T-cell (primary cell): Measurements from ENCODE around the gene ZNF627. TPM values are rescaled to one million over a fixed set of nuclear protein-coding genes. Genes with fewer than 3 reads are reported as not detected.
"Not testable (repeated sequence)": the region's sequence is repeated elsewhere in the genome, so short reads cannot be mapped to it uniquely, and the experiment has no call there.

Source experiments
- ATAC-seq, 4 experiments: fragments of 200-7000 bp in 3 of 4; fragments of 150-1000 bp in 1 of 4; cut with Tn5 transposase; replicated peaks in 1 of 4; 1 replicate in 3 of 4; 2 replicates in 1 of 4; pipeline ENCODE4 v1.10.0; 2021; ENCODE audit warnings: moderate library complexity in 3 of 4, mild to moderate bottlenecking in 2 of 4, moderate number of reproducible peaks in 1 of 4
- CTCF ChIA-PET, 2 donors: fragments of 300-600 bp; sonication (Branson Sonifier 250); formaldehyde crosslinking; loops; one replicate each; lab custom pipeline; 2022; ENCODE audit warnings: antibody characterized with exemption in 2 of 2; lab: Charles Lee
- POLR2A ChIA-PET, 2 donors: fragments of 300-600 bp; sonication (Branson Sonifier 250); formaldehyde crosslinking; loops; one replicate each; lab custom pipeline; 2022; ENCODE audit warnings: antibody characterized with exemption in 2 of 2; lab: Charles Lee
- DNase-seq, 35 experiments: peaks; one replicate each; pipeline versions ENCODE4 v3.0.0 to v3.0.0-alpha.2; 2013 to 2023
- H3K27ac ChIP-seq: one replicate; pipeline ENCODE4 v1.5.1; 2013; ENCODE audit warnings: low read length
- H3K27me3 ChIP-seq, 2 experiments: replicated peaks in 1 of 2; 1 replicate in 1 of 2; 2 replicates in 1 of 2; pipeline versions ENCODE4 v1.6.1 to v1.7.0; 2013; ENCODE audit warnings: low read length in 1 of 2, mixed read lengths in 1 of 2; ENCODE audit not compliant: control insufficient read depth in 2 of 2, insufficient read depth in 2 of 2; ENCODE audit errors: extremely low read depth in 1 of 2
- H3K36me3 ChIP-seq, 2 donors: 1 replicate in 1 of 2; 2 replicates in 1 of 2; pipeline versions ENCODE4 v1.6.1 to v1.7.0; 2013; ENCODE audit warnings: low read length in 1 of 2; ENCODE audit not compliant: control insufficient read depth in 2 of 2, insufficient read depth in 1 of 2; ENCODE audit errors: extremely low read depth in 1 of 2
- H3K4me1 ChIP-seq, 2 experiments: 1 replicate in 1 of 2; 2 replicates in 1 of 2; pipeline versions ENCODE4 v1.6.1 to v1.7.0; 2013; ENCODE audit warnings: low read length in 2 of 2, mixed read lengths in 1 of 2; ENCODE audit not compliant: insufficient read depth in 2 of 2, control insufficient read depth in 1 of 2; ENCODE audit errors: extremely low read depth in 1 of 2
- H3K4me3 ChIP-seq, 2 donors: 1 replicate in 1 of 2; 2 replicates in 1 of 2; pipeline versions ENCODE4 v1.5.1 to v1.7.0; 2013; ENCODE audit warnings: mild to moderate bottlenecking in 2 of 2, low read length in 1 of 2, moderate library complexity in 1 of 2; ENCODE audit not compliant: control insufficient read depth in 1 of 2; ENCODE audit errors: extremely low read depth in 1 of 2
- H3K9me3 ChIP-seq: 2 replicates; pipeline ENCODE4 v1.7.0; 2013
- H3K27ac Mint-ChIP-seq, 2 donors: one replicate each; pipeline ENCODE4 v1.8.0; 2020 to 2021; ENCODE audit warnings: mild to moderate bottlenecking in 2 of 2, mixed read lengths in 2 of 2
- H3K27me3 Mint-ChIP-seq, 2 donors: one replicate each; pipeline ENCODE4 v1.8.0; 2021 to 2022; ENCODE audit warnings: mixed read lengths in 2 of 2
- H3K36me3 Mint-ChIP-seq: one replicate; pipeline ENCODE4 v1.8.0; 2021; ENCODE audit warnings: mixed read lengths
- H3K4me1 Mint-ChIP-seq, 3 donors: one replicate each; pipeline ENCODE4 v1.8.0; 2020 to 2022; ENCODE audit warnings: mixed read lengths in 3 of 3, mild to moderate bottlenecking in 1 of 3
- H3K4me3 Mint-ChIP-seq, 3 donors: one replicate each; pipeline ENCODE4 v1.8.0; 2020 to 2022; ENCODE audit warnings: mild to moderate bottlenecking in 3 of 3, mixed read lengths in 3 of 3, moderate library complexity in 3 of 3
- H3K9me3 Mint-ChIP-seq, 3 donors: one replicate each; pipeline ENCODE4 v1.8.0; 2020 to 2022; ENCODE audit warnings: mixed read lengths in 3 of 3
- WGBS: methylation state at CpG from one replicate; pipeline ENCODE4 v1.1.5; 2013; ENCODE audit warnings: missing lambda C conversion rate; ENCODE audit not compliant: insufficient coverage; 5-methylcytosine and 5-hydroxymethylcytosine counted together
- total RNA-seq, 35 experiments: library from RNA in 6 of 35; stranded (reverse) in 6 of 35; fragments of 120-200 nt in 1 of 35; gene quantifications; one replicate each; pipeline versions ENCODE4 v1.2.1 to v1.2.4 and lab custom pipeline; 2013 to 2026

Gene ZNF627
- total RNA-seq, 5 donors from 2014 or later (not counting 1 experiment from before 2014, with no cell fraction given), result 5.6 to 11.9 (median 10.6) TPM

GRCh38 chr19:11606484-11606883 is 9.2 kb downstream of the ZNF627 start:
- Histone ChIP-seq H3K27me3 (no peaks in the 10 kb centered on the region), H3K4me3 (no peak overlapping the region), H3K9me3 (no peaks in the 10 kb centered on the region), H3K4me1 (no peaks in the 10 kb centered on the region), H3K36me3 (peaks cover 4 to 9% of the 10 kb centered on the region in 2 donors), H3K27ac (no peak overlapping the region)
- ATAC-seq (no peak), DNase-seq (no peak)
- Mint-ChIP-seq H3K27ac (no peak overlapping the region), H3K36me3 (peaks cover 55% of the 10 kb centered on the region), H3K4me1 (peaks cover 5 to 11% (median 6%) of the 10 kb centered on the region in 3 donors), H3K9me3 (peaks cover 0 to 16% (median 13%) of the 10 kb centered on the region in 3 donors), H3K27me3 (no peaks in the 10 kb centered on the region), H3K4me3 (no peak overlapping the region)
- WGBS, result 98% methylated on average over 7 of the region's 8 CpGs
- ChIA-PET CTCF (no interaction called here), POLR2A (no interaction called here)

GRCh38 chr19:11611730-11612129 is 14.4 kb downstream of the ZNF627 start:
- Mint-ChIP-seq H3K9me3 (peaks cover 0 to 9% (median 8%) of the 10 kb centered on the region in 3 donors), H3K36me3 (peaks cover 35% of the 10 kb centered on the region), H3K4me3 (no peak overlapping the region), H3K4me1 (peaks cover 5 to 7% (median 6%) of the 10 kb centered on the region in 3 donors), H3K27ac (no peak overlapping the region), H3K27me3 (no peaks in the 10 kb centered on the region)
- H3K27ac ChIP-seq, result no peak overlapping the region
- H3K36me3 ChIP-seq, result peaks cover 0 to 14% of the 10 kb centered on the region in 2 donors
- POLR2A ChIA-PET, result no interaction called here
- CTCF ChIA-PET, result no interaction called here
- H3K27me3 ChIP-seq, result no peaks in the 10 kb centered on the region
- H3K4me3 ChIP-seq, result no peak overlapping the region
- 100% methylated on average over 1 of the region's 1 CpG for WGBS
- no peaks in the 10 kb centered on the region for H3K4me1 ChIP-seq
- ATAC-seq, result no peak
- peaks cover 2% of the 10 kb centered on the region for H3K9me3 ChIP-seq
- no peak for DNase-seq

- no peak overlapping the region for H3K27ac Mint-ChIP-seq
- ChIA-PET POLR2A (interaction anchor here in 1 of 2 donors (0.6 kb wide), 1 partner anchor 841 kb away, joined by 6 read pairs; no protein-coding TSS in a partner anchor), CTCF (no interaction called here)
- Histone ChIP-seq H3K36me3 (peaks cover 0 to 25% of the 10 kb centered on the region in 2 donors), H3K9me3 (peaks cover 11% of the 10 kb centered on the region), H3K4me1 (no peaks in the 10 kb centered on the region), H3K27me3 (no peaks in the 10 kb centered on the region), H3K4me3 (no peak overlapping the region), H3K27ac (no peak overlapping the region)
- H3K9me3 Mint-ChIP-seq, result peaks cover 0 to 15% (median 9%) of the 10 kb centered on the region in 3 donors
- ATAC-seq (no peak), DNase-seq (no peak)
- peaks cover 36% of the 10 kb centered on the region for H3K36me3 Mint-ChIP-seq
- no peaks in the 10 kb centered on the region for H3K27me3 Mint-ChIP-seq
- H3K4me3 Mint-ChIP-seq, result no peak overlapping the region
- H3K4me1 Mint-ChIP-seq, result peaks cover 5 to 7% (median 6%) of the 10 kb centered on the region in 3 donors
- WGBS, result 100% methylated on average over 2 of the region's 5 CpGs
Measured at GRCh38 chr19:11612816-11613511, 15.7 kb downstream of the ZNF627 start.

- ChIA-PET POLR2A (no interaction called here), CTCF (no interaction called here)
- Mint-ChIP-seq H3K9me3 (peaks cover 0 to 31% (median 16%) of the 10 kb centered on the region in 3 donors), H3K27ac (no peak overlapping the region), H3K4me1 (peaks cover 5 to 6% (median 5%) of the 10 kb centered on the region in 3 donors), H3K36me3 (peaks cover 69% of the 10 kb centered on the region), H3K27me3 (no peaks in the 10 kb centered on the region), H3K4me3 (no peak overlapping the region)
- no peak for ATAC-seq
- no peak overlapping the region for H3K4me3 ChIP-seq
- H3K9me3 ChIP-seq, result peaks cover 14% of the 10 kb centered on the region
- no peaks in the 10 kb centered on the region for H3K27me3 ChIP-seq
- H3K36me3 ChIP-seq, result peaks cover 0 to 31% of the 10 kb centered on the region in 2 donors
- no peak overlapping the region for H3K27ac ChIP-seq
- 100% methylated on average over 11 of the region's 19 CpGs for WGBS
- no peak for DNase-seq
- no peaks in the 10 kb centered on the region for H3K4me1 ChIP-seq
Measured at GRCh38 chr19:11617180-11618062, 20.1 kb downstream of the ZNF627 start.

- Histone ChIP-seq H3K9me3 (peaks cover 14% of the 10 kb centered on the region), H3K4me1 (peaks cover 5 to 7% of the 10 kb centered on the region in 2 experiments), H3K27me3 (peaks cover 0 to 5% of the 10 kb centered on the region in 2 experiments), H3K4me3 (no peak overlapping the region), H3K36me3 (peaks cover 0 to 24% of the 10 kb centered on the region in 2 donors), H3K27ac (no peak overlapping the region)
- Mint-ChIP-seq H3K4me1 (peaks cover 12 to 15% (median 14%) of the 10 kb centered on the region in 3 donors), H3K4me3 (no peak overlapping the region), H3K36me3 (peaks cover 59% of the 10 kb centered on the region), H3K27me3 (peaks cover 3 to 4% of the 10 kb centered on the region in 2 donors), H3K27ac (no peak overlapping the region), H3K9me3 (peaks cover 0 to 31% (median 16%) of the 10 kb centered on the region in 3 donors)
- POLR2A ChIA-PET, result no interaction called here
- no peak for ATAC-seq
- DNase-seq, result no peak
- 100% methylated on average over 1 of the region's 4 CpGs for WGBS
- CTCF ChIA-PET, result no interaction called here
Measured at GRCh38 chr19:11620553-11620952, 23.3 kb downstream of the ZNF627 start.

- H3K27me3 ChIP-seq, H3K9me3 ChIP-seq, H3K27ac ChIP-seq, H3K27ac Mint-ChIP-seq, H3K27me3 Mint-ChIP-seq, H3K4me1 ChIP-seq, CTCF ChIA-PET, H3K4me3 Mint-ChIP-seq, H3K4me3 ChIP-seq, POLR2A ChIA-PET, ATAC-seq, DNase-seq: not testable (repeated sequence)
- peaks cover 0 to 10% of the 10 kb centered on the region in 2 donors for H3K36me3 ChIP-seq
- Mint-ChIP-seq H3K36me3 (peaks cover 45% of the 10 kb centered on the region), H3K9me3 (peaks cover 0 to 21% (median 8%) of the 10 kb centered on the region in 3 donors), H3K4me1 (peaks cover 12 to 15% (median 14%) of the 10 kb centered on the region in 3 donors)
- WGBS, result 67% methylated on average over 1 of the region's 3 CpGs
Measured at GRCh38 chr19:11622401-11622800, 25.1 kb downstream of the ZNF627 start.
